WI38 (cell line): ENCODE data around the gene DAD1.

Experiments used
- H3K4me3 ChIP-seq: 2 replicates; pipeline ENCODE4 v1.5.1; 2011; ENCODE audit warnings: low read depth, mild to moderate bottlenecking, control low read depth, low read length
- TF ChIP-seq, protein P1 (sequence below): IDR thresholded peaks from 2 replicates; pipeline ENCODE4 v1.5.1; 2012; ENCODE audit warnings: low read depth, mild to moderate bottlenecking, control low read depth, low read length

DAD1 gene

DNA sequence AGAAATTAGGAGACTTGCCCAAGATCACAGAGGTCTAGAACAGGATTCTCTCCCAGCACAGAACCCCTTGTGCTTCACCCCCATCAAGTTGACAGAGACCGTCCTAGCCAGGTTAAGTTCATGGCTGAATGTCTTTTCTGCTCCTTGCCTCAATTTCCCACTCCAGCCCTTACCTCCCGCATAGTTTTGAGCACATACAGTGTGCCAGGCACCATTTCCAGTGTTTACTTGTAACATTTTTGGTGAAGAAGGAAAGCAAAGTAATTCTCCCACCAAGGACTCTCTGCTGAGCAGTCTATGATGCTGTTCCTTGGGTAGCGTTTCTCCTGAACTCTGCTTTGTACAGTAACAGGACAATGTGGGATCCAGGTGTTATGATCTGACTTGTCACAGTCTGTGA, 10.3 kb upstream of the DAD1 start:
- peak overlapping the region; percentile 92 for H3K4me3 ChIP-seq
- TF ChIP-seq, protein P1, sequence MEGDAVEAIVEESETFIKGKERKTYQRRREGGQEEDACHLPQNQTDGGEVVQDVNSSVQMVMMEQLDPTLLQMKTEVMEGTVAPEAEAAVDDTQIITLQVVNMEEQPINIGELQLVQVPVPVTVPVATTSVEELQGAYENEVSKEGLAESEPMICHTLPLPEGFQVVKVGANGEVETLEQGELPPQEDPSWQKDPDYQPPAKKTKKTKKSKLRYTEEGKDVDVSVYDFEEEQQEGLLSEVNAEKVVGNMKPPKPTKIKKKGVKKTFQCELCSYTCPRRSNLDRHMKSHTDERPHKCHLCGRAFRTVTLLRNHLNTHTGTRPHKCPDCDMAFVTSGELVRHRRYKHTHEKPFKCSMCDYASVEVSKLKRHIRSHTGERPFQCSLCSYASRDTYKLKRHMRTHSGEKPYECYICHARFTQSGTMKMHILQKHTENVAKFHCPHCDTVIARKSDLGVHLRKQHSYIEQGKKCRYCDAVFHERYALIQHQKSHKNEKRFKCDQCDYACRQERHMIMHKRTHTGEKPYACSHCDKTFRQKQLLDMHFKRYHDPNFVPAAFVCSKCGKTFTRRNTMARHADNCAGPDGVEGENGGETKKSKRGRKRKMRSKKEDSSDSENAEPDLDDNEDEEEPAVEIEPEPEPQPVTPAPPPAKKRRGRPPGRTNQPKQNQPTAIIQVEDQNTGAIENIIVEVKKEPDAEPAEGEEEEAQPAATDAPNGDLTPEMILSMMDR, result no peak

DNA sequence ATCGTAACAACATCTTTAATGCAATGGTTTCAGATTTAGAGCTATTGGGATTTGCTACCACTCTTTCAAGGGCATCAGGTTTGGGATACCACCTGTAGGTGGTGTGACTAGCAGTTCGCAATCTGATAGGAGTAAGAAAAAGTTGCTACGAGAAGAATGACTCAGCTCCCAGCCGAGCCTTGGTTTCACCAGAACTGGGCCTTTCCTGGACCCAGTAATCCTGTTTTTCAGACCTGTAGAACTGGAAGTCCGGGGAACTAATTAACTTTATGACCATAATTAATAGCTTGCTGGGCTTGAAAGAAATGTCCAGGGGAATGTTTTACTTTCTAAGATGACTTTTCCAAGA, 9.8 kb upstream of the DAD1 start:
- H3K4me3 ChIP-seq, result peak overlapping the region; percentile 92

DNA sequence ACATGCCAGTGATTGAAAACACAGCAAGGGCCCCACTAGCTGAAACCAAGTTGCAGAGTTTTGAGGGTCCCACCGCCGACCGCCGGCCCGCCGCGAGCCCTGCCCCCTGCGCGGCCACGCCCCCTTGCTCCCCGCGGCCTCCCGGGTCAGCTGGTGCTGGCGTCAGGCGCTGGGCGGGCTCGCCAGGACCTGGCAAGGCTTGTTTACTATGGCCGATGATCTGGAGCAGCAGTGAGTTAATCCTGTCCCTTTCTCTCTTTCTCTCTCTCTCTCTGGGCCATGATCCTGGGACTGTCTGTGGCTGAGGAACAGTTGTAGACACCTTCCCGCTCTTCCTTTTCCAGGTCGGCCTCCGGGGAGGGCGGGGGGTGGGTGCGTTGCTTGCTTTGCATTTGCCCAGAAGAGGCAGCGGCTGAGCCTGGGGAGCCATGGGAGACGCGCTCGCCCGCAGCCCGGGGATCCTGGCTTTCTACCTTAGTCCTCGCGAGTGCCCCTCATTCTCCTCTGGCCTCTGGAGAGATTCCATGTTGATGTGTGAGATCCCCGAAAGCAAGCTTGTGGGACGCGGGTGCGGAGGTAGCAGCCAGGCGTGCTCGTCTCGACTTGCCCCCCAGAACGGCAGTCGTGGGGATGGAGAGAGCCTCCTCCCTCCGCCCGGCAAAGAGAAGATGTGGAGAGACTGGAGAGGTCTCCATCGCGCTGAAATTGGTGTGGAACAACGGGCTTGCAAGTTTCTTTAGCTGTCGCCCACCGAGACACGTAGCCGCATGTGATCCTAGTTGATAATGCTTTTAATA, 9.3 kb upstream of the DAD1 start, which contains the start of gene ABHD4:
TSS of gene ABHD4 (plus strand) at position 202 of the 797 bp plus-strand sequence. CDS start at position 209, 7 bp downstream.
- TF ChIP-seq, protein P1, result no peak
- H3K4me3 ChIP-seq, result peak within 1 kb of the TSS; percentile 92

More for the DNA sequence above, 9.8 kb upstream of the DAD1 start:
- TF ChIP-seq, protein P1, result 0 out of 2 replicates have a peak, but pooled peaks have one; percentile 18

DNA sequence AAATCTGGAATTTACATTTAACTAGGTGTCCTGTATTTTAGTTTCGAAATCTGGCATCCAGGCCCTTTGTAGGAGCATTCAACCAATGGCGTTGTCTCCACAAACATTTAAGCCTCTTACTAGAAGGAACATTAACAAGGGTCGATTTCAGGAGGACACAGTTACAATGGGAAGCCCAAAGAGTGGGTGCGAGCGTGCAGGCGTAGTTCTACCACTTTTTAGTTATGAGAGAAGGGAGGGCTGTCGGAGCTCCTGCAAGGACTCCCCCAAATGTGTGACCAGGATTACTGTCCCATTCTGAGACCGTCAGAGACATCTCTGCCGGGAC, 8.7 kb upstream of the DAD1 start:
- TF ChIP-seq, protein P1, result no peak
- peak overlapping the region; percentile 92 for H3K4me3 ChIP-seq

DNA sequence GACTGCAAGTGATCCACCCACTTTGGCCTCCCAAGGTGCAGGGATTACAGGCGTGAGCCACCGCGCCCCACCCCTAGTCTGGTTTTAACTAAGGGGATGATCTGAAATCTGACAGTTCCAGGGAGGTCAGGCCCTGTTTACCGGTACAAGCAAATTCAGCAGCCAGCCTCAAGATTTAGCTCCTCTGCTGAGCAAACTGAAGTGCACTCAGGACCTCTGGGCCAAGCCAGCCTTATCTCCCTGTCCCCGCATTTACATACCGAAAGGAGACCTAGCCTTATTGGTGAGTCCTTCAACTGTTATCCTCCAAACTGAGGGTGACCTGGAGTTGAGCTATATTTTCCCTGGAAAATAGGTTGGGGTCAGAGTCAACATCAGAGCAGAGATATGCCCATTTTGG, 8.2 kb upstream of the DAD1 start:
- TF ChIP-seq, protein P1, result no peak
- H3K4me3 ChIP-seq, result no peak overlapping the region

DNA sequence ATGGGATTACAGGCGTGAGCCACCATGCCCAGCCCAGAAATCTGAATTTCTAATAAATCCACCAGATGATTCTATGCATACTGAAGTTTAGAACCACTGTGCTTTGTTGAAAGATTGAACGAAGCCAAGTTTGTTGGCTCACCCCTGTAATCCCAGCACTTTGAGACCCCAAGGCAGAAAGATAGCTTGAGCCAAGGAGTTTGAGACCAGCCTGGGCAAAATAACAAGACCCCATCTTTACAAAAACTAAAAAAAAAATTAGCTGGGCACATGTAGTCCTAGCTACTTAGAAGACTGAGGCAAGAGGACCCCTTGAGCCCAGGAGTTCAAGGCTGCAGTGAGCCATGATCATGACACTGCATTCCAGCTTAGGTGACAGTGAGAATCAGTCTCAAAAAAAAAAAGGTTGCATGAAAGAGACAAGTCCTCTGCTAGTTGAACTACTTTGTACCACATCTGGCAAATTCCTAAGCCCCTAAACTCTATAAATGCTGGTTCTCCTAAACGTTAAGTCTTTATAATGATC, 7.4 kb upstream of the DAD1 start:
- TF ChIP-seq, protein P1, result no peak

DNA sequence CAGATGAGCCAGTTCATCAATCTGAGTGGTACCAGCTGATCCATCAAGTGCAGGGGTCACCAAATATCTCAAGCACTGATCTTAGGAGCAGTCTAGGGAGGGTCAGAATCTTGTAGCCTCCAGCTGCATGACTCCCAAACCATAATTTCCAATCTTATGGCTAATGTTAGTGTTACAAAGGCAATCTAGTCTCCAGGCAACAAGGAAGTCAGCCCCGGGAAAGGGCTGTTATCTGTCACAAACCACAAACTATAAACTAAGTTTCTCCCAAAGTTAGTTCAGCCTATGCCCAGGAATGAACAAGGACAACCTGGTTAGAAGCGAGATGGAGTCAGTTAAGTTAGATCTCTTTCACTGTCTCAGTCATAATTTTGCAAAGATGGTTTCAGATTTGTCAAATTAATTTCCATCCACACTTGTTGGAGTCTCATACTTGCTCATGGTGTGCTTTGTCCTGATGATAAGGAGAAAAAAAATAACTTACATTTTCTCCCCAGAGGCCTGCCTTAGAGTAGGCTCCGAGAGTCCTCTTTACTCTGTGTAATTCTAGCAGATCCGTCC, 5.2 kb upstream of the DAD1 start:
- TF ChIP-seq, protein P1, result no peak
- H3K4me3 ChIP-seq, result no peak overlapping the region

More for the DNA sequence above, 7.4 kb upstream of the DAD1 start:
- no peak overlapping the region for H3K4me3 ChIP-seq
